ENCODE data around the gene CWC15. TPM values are rescaled to one million over a fixed set of nuclear protein-coding genes. Genes with fewer than 3 reads are reported as not detected.
"Not testable (repeated sequence)": the region's sequence is repeated elsewhere in the genome, so short reads cannot be mapped to it uniquely, and the experiment has no call there.

CWC15 gene
- total and polyA plus RNA-seq, 9 donors: 35.8 to 65.8 (median 56.0) TPM

- Histone ChIP-seq H3K4me1 (ENCODE audit: insufficient read depth) (peaks cover 1% of the 10 kb centered on the region), H3K27ac (no peak overlapping the region), H3K36me3 (no peaks in the 10 kb centered on the region), H3K27me3 (no peaks in the 10 kb centered on the region), H3K4me3 (no peak overlapping the region), H3K9me3 (no peaks in the 10 kb centered on the region)
- TF ChIP-seq EP300 (IDR thresholded peaks at IDR 0.05) (no peak), POLR2A (IDR thresholded peaks at IDR 0.05) (no peak), CTCF (IDR thresholded peaks at IDR 0.05) (no peak)
- 21 to 27% (median 23%) methylated on average over 5 of the region's 5 CpGs for WGBS, 3 donors
- intact Hi-C loops (cut with DNase I): no loop called here
- DNase-seq: no peak
Measured at GRCh38 chr11:94933223-94934130, 39.9 kb downstream of the CWC15 start.

- no peaks in the 10 kb centered on the region for H3K27me3 ChIP-seq
- no peaks in the 10 kb centered on the region for H3K36me3 ChIP-seq
- peaks cover 7% of the 10 kb centered on the region for H3K4me1 ChIP-seq (ENCODE audit: insufficient read depth)
- intact Hi-C loops (cut with DNase I): no loop called here
- no peak overlapping the region for H3K4me3 ChIP-seq
- H3K9me3 ChIP-seq: no peaks in the 10 kb centered on the region
- WGBS, 3 donors: 87 to 91% (median 88%) methylated on average over 5 of the region's 5 CpGs
- H3K27ac ChIP-seq: no peak overlapping the region
- TF ChIP-seq EP300 (IDR thresholded peaks at IDR 0.05) (no peak), POLR2A (IDR thresholded peaks at IDR 0.05) (no peak), CTCF (IDR thresholded peaks at IDR 0.05) (no peak)
- DNase-seq: no peak
Measured at GRCh38 chr11:94932503-94932902, 40.9 kb downstream of the CWC15 start.

- H3K36me3 ChIP-seq; H3K4me3 ChIP-seq; DNase-seq; H3K9me3 ChIP-seq; intact Hi-C loops (cut with DNase I); H3K27ac ChIP-seq; H3K27me3 ChIP-seq: not testable (repeated sequence)
- peaks cover 11% of the 10 kb centered on the region for H3K4me1 ChIP-seq (ENCODE audit: insufficient read depth)
Measured at GRCh38 chr11:94932072-94932471, 41.3 kb downstream of the CWC15 start.

- TF ChIP-seq EP300 (IDR thresholded peaks at IDR 0.05) (no peak), CTCF (IDR thresholded peaks at IDR 0.05) (no peak), POLR2A (IDR thresholded peaks at IDR 0.05) (no peak)
- H3K27ac ChIP-seq: peak overlapping the region in 1 of 2 donors; percentile 59
- H3K9me3 ChIP-seq: no peaks in the 10 kb centered on the region
- no peaks in the 10 kb centered on the region for H3K27me3 ChIP-seq
- intact Hi-C loops (cut with DNase I): no loop called here
- no peaks in the 10 kb centered on the region for H3K36me3 ChIP-seq
- WGBS, 3 donors: 95 to 98% (median 98%) methylated on average over 1 of the region's 1 CpG
- DNase-seq: no peak
- peaks cover 15% of the 10 kb centered on the region for H3K4me1 ChIP-seq (ENCODE audit: insufficient read depth)
- no peak overlapping the region for H3K4me3 ChIP-seq
Measured at GRCh38 chr11:94928117-94928990, 45.0 kb downstream of the CWC15 start.

Measured in ovary (tissue), 9 donors.